K562 (cell line): ENCODE data around the gene SLC66A2. TPM values are rescaled to one million over a fixed set of nuclear protein-coding genes. Genes with fewer than 3 reads are reported as not detected.

Experiments used
- ATAC-seq: fragments of 200-7000 bp; cut with Tn5 transposase; 3 replicates; pipeline ENCODE4 v1.9.1; 2020; ENCODE audit warnings: moderate library complexity
- BruUV-seq: library from RNA; stranded (reverse); fragments of 400-500 nt; replicated peaks from 2 replicates; lab custom pipeline; 2021; lab: Mats Ljungman, UMichigan
- CTCF ChIA-PET: fragments of 300-600 bp; formaldehyde crosslinking; extraction: SDS; loops from one replicate; lab custom pipeline; 2021; ENCODE audit warnings: low intra/inter-chr PET ratio; lab: Yijun Ruan, JAX
- POLR2A ChIA-PET: fragments of 300-600, 350-650 bp; sonication (Branson Sonifier 250); formaldehyde crosslinking; extraction: SDS; loops from one replicate; lab custom pipeline; 2021; ENCODE audit warnings: antibody characterized with exemption, inconsistent platforms; lab: Yijun Ruan, JAX
- DNase-seq, 4 experiments: peaks; one replicate each; pipeline versions ENCODE4 v3.0.0 to v3.0.0-alpha.2; 2011 to 2018; ENCODE audit warnings: low spot score in 3 of 4, mixed read lengths in 3 of 4; ENCODE audit errors: extremely low read depth in 1 of 4
- FAIRE-seq: peaks from 2 replicates; lab custom pipeline; 2011; peaks lifted over from hg19 to GRCh38; lab: Jason Lieb, UNC
- H2AFZ ChIP-seq: 2 replicates; pipeline ENCODE4 v1.6.0; 2011; ENCODE audit warnings: low read depth, low read length, control low read depth, inconsistent platforms
- H3K27ac ChIP-seq: fragments of 200-600 bp; 3 replicates; pipeline ENCODE4 v1.8.0; 2011; ENCODE audit warnings: low read depth, mild to moderate bottlenecking, control low read depth, inconsistent platforms, low read length, moderate library complexity, mixed read lengths; ENCODE audit errors: extremely low read depth
- H3K27me3 ChIP-seq, 2 experiments: fragments of 300-600 bp in 1 of 2; 2 replicates in 1 of 2; 3 replicates in 1 of 2; pipeline versions ENCODE4 v1.6.0 to v1.8.0; 2011; ENCODE audit warnings: inconsistent platforms in 2 of 2, low read length in 2 of 2, mild to moderate bottlenecking in 1 of 2, mixed read lengths in 1 of 2, moderate library complexity in 1 of 2; ENCODE audit not compliant: control insufficient read depth in 2 of 2, insufficient read depth in 2 of 2
- H3K36me3 ChIP-seq: fragments of 300-600 bp; 3 replicates; pipeline ENCODE4 v1.8.0; 2011; ENCODE audit warnings: mild to moderate bottlenecking, low read length, inconsistent platforms; ENCODE audit not compliant: control insufficient read depth, insufficient read depth
- H3K4me1 ChIP-seq, 2 experiments: fragments of 200-600 bp in 1 of 2; replicated peaks in 1 of 2; 2 replicates in 1 of 2; 3 replicates in 1 of 2; pipeline versions ENCODE4 v1.5.1 to v1.8.0; 2011; ENCODE audit warnings: inconsistent platforms in 2 of 2, low read length in 2 of 2, mild to moderate bottlenecking in 1 of 2, mixed read lengths in 1 of 2, moderate library complexity in 1 of 2; ENCODE audit not compliant: control insufficient read depth in 2 of 2, insufficient read depth in 2 of 2
- H3K4me2 ChIP-seq: 2 replicates; pipeline ENCODE4 v1.6.1; 2011; ENCODE audit warnings: low read length, control low read depth, inconsistent platforms, mixed read lengths; ENCODE audit not compliant: insufficient read depth
- H3K4me3 ChIP-seq: fragments of 200-600 bp; sonication (generic), shearing (Covaris generic); 2 replicates; pipeline ENCODE4 v1.5.1; 2016; ENCODE audit warnings: control low read depth, inconsistent platforms
- H3K79me2 ChIP-seq: fragments of 200-600 bp; 3 replicates; pipeline ENCODE4 v1.8.0; 2011; ENCODE audit warnings: low read length, inconsistent platforms; ENCODE audit not compliant: control insufficient read depth, insufficient read depth
- H3K9ac ChIP-seq, 2 experiments: 2 replicates each; pipeline versions ENCODE4 v1.6.0 to v1.6.1; 2011; ENCODE audit warnings: low read depth in 2 of 2, low read length in 2 of 2, control low read depth in 1 of 2, inconsistent platforms in 1 of 2, mild to moderate bottlenecking in 1 of 2, mixed read lengths in 1 of 2; ENCODE audit not compliant: insufficient read depth in 1 of 2
- H3K9me1 ChIP-seq: one replicate; pipeline ENCODE4 v1.6.0; 2011; ENCODE audit warnings: inconsistent platforms, mild to moderate bottlenecking, low read length, moderate library complexity; ENCODE audit not compliant: control insufficient read depth, insufficient read depth
- H3K9me3 ChIP-seq: replicated peaks from 2 replicates; pipeline ENCODE4 v1.5.1; 2011; ENCODE audit warnings: low read depth, low read length, inconsistent platforms; ENCODE audit not compliant: control insufficient read depth, insufficient read depth
- H4K20me1 ChIP-seq: replicated peaks from 2 replicates; pipeline ENCODE4 v1.6.1; 2011; ENCODE audit warnings: low read length, inconsistent platforms, mixed read lengths; ENCODE audit not compliant: control insufficient read depth, insufficient read depth
- ASH1L ChIP-seq: fragments of 450-650 bp; IDR thresholded peaks from 2 replicates; pipeline ENCODE4 v1.6.1; 2018; ENCODE audit warnings: borderline replicate concordance, mild to moderate bottlenecking, low read depth; ENCODE audit not compliant: partially characterized antibody
- CREB1 ChIP-seq, 2 experiments: sonication (generic) in 1 of 2; formaldehyde crosslinking in 1 of 2; IDR thresholded peaks; 2 replicates each; pipeline versions ENCODE4 v1.6.1 to v1.8.0; 2012 to 2022; ENCODE audit warnings: inconsistent platforms in 1 of 2, mild to moderate bottlenecking in 1 of 2, missing genetic modification reagents in 1 of 2, moderate library complexity in 1 of 2
- CXXC5 ChIP-seq: fragments of 250-450 bp; sonication (Bioruptor Pico); IDR thresholded peaks from 2 replicates; pipeline ENCODE4 v1.8.0; 2022; ENCODE audit warnings: inconsistent platforms, mild to moderate bottlenecking, moderate library complexity
- ERF ChIP-seq: fragments of 450-650 bp; formaldehyde crosslinking; IDR thresholded peaks from 2 replicates; pipeline ENCODE4 v1.4.0; 2020; ENCODE audit warnings: mild to moderate bottlenecking, mixed read lengths
- ETS2 ChIP-seq: IDR thresholded peaks from 2 replicates; pipeline ENCODE4 v1.6.1; 2016; ENCODE audit warnings: borderline replicate concordance, missing genetic modification characterization, mild to moderate bottlenecking, moderate library complexity, missing compliant biosample characterization; ENCODE audit not compliant: poor library complexity, severe bottlenecking
- HDAC3 ChIP-seq: fragments of 450-650 bp; IDR thresholded peaks from 2 replicates; pipeline ENCODE4 v1.6.1; 2018; ENCODE audit warnings: borderline replicate concordance, mild to moderate bottlenecking, moderate library complexity; ENCODE audit not compliant: partially characterized antibody
- HEY1 ChIP-seq: fragments of 250-450 bp; sonication (Bioruptor Pico); IDR thresholded peaks from 2 replicates; pipeline ENCODE4 v1.5.0; 2020; ENCODE audit warnings: mild to moderate bottlenecking, moderate library complexity, borderline replicate concordance
- RFX5 ChIP-seq: IDR thresholded peaks from 2 replicates; pipeline ENCODE4 v1.6.1; 2011; ENCODE audit warnings: low read depth, mild to moderate bottlenecking, improper control_type of control experiment, low read length
- TCF15 ChIP-seq: fragments of 250-450 bp; sonication (Bioruptor Pico); IDR thresholded peaks from 2 replicates; pipeline ENCODE4 v1.8.0; 2022; ENCODE audit warnings: moderate library complexity, mild to moderate bottlenecking, inconsistent platforms
- ZBTB7A ChIP-seq: IDR thresholded peaks from 2 replicates; pipeline ENCODE4 v1.6.1; 2011; ENCODE audit warnings: low read depth, mild to moderate bottlenecking, low read length, moderate library complexity, borderline replicate concordance; ENCODE audit not compliant: control insufficient read depth
- ZNF23 ChIP-seq: fragments of 250-450 bp; sonication (Bioruptor Pico); IDR thresholded peaks from 2 replicates; pipeline ENCODE4 v1.4.0; 2020; ENCODE audit warnings: mild to moderate bottlenecking
- ZNF511 ChIP-seq: sonication (generic); formaldehyde crosslinking; IDR thresholded peaks from 2 replicates; pipeline ENCODE4 v1.8.0; 2022; ENCODE audit warnings: mild to moderate bottlenecking, missing genetic modification reagents
- WGBS: fragments of 100-300 bp; shearing (Covaris generic); methylation state at CpG from one replicate; pipeline ENCODE4 v1.1.6; 2016; ENCODE audit warnings: low coverage, mixed read lengths; ENCODE audit not compliant: insufficient coverage; ENCODE audit errors: missing lambda C conversion rate; 5-methylcytosine and 5-hydroxymethylcytosine counted together
- in situ Hi-C: fragments of 300-500 bp; cut with MboI; formaldehyde crosslinking; loops from 4 replicates; pipeline ENCODE4 v1.15.0; 2018; ENCODE audit warnings: inconsistent platforms, mixed read lengths
- intact Hi-C: fragments of 100-400 bp; cut with micrococcal nuclease; formaldehyde crosslinking; loops from 2 replicates; pipeline ENCODE4 v1.14.2; 2022
- polyA plus RNA-seq, 8 experiments: library from polyadenylated mRNA; depleted of rRNA in 4 of 8; stranded (reverse) in 5 of 8; unstranded in 3 of 8; fragments of >200 nt; fragmentation: Nextera tagmentation in 2 of 8; fragmentation: Illumina TruSeq in 1 of 8; extraction: Ambion mirVana in 2 of 8; extraction: Trizol in 1 of 8; gene quantifications; 2 replicates each; pipeline versions ENCODE4 v1.2.1 to v1.2.3, GENCODE V29; 2011 to 2014; ENCODE audit warnings: inconsistent platforms in 1 of 8, missing spikeins in 1 of 8
- total RNA-seq, 7 experiments: library from RNA; depleted of rRNA in 6 of 7; stranded (reverse); fragments of >200 nt in 6 of 7; fragmentation: Illumina TruSeq in 2 of 7; extraction: Trizol in 2 of 7; gene quantifications; 2 replicates each; pipeline versions ENCODE4 v1.2.1 to v1.2.3, GENCODE V29; 2011 to 2021; ENCODE audit warnings: low replicate concordance in 1 of 7
- TF ChIP-seq, protein P1 (sequence below), 2 experiments: IDR thresholded peaks; 2 replicates each; pipeline ENCODE4 v1.6.1; 2012; ENCODE audit warnings: improper control_type of control experiment in 2 of 2, low read depth in 2 of 2, low read length in 2 of 2, borderline replicate concordance in 1 of 2
- TF ChIP-seq, protein P2 (sequence below): IDR thresholded peaks from 2 replicates; pipeline ENCODE4 v1.6.1; 2014; ENCODE audit warnings: antibody characterized with exemption

SLC66A2 gene
- total and polyA plus RNA-seq, 9 of the 15 experiments (the other 6 are each of a cell fraction or from before 2014, with no cell fraction given), result 0.25 to 17.5 (median 5.6) TPM

- TF ChIP-seq ZNF511 (CRISPR knock-in tag) (no peak), ZBTB7A (no peak), CREB1 (IDR thresholded peaks at IDR 0.05) (no peak), CREB1 (CRISPR knock-in tag; IDR thresholded peaks at IDR 0.05) (no peak), ETS2 (tag) (no peak)
Observed at GRCh38 chr18:79922971-79923411, 28.5 kb downstream of the SLC66A2 start (continued).

DNA sequence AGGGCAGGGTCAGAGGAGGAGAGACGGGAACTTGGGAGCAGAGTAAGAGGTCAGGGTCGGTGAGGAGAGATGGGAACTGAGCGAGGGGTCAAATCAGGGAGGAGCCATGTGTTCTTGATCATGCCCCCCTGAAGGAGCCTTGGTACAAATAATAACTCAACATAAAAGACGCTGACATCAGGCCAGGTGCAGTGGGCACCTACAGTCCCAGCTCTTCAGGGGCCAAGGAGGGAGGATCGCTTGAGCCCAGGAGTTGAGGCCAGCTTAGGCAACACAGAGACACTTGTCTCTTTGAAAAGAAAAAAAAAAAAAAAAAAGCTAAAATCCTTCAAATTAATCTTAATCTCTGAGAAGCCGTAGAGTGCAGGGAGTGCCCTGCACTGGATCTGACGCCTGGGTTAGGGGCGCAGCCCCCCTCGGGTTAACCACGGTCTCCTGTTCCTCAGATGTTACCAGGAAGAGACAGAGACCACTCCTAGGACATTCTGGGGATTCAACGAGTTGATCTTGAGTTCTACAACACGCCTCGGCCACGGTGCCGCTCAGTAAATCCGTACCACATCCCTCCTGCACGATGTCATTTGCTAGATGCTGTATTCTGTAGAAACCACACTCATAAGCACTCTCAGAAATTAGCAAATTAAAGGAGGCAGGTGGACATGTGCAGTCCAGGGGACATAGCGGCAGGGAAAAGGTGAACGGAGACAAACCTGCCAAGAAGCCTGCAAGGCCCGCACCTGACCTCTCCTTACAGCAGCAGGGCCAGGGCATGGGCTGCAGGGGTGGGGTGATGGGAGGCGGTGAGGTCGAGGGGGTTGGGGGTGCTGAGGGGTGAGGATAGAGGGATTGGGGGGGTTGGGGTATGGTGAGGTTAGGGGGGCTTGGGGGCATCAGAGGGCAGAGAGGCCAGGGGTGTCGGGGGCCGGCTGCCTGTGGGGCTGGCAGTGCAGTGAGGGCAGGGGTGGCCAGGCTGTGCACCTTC, 29.2 kb downstream of the SLC66A2 start:
- H3K4me2 ChIP-seq, result no peak overlapping the region
- ChIA-PET POLR2A (no interaction called here), CTCF (no interaction called here)
- H2AFZ ChIP-seq, result no peak overlapping the region
- H3K4me3 ChIP-seq, result no peak overlapping the region
- no peaks in the 10 kb centered on the region for H3K9me1 ChIP-seq
- no peaks in the 10 kb centered on the region for H3K79me2 ChIP-seq
- H3K36me3 ChIP-seq, result no peaks in the 10 kb centered on the region
- in situ Hi-C loops (no loop called here), intact Hi-C loops (no loop called here)
- FAIRE-seq (no peak), DNase-seq (no peak), ATAC-seq (no peak)
- H3K9ac ChIP-seq, result no peak overlapping the region
- no peaks in the 10 kb centered on the region for H4K20me1 ChIP-seq
- H3K4me1 ChIP-seq, result no peaks in the 10 kb centered on the region; a peak in 1 of 5 replicates
- BruUV-seq, result no TSS peak
- H3K27ac ChIP-seq, result no peak overlapping the region
- 86% methylated on average over 5 of the region's 24 CpGs for whole genome bisulfite sequencing
- no peaks in the 10 kb centered on the region for H3K27me3 ChIP-seq
- H3K9me3 ChIP-seq, result no peaks in the 10 kb centered on the region
- no peak for TF ChIP-seq HDAC3
- no peak for TF ChIP-seq HEY1 (CRISPR knock-in tag)
- no peak for TF ChIP-seq RFX5
- TF ChIP-seq ZNF23, result no peak
- TF ChIP-seq ERF, result no peak
- TF ChIP-seq, protein P1, sequence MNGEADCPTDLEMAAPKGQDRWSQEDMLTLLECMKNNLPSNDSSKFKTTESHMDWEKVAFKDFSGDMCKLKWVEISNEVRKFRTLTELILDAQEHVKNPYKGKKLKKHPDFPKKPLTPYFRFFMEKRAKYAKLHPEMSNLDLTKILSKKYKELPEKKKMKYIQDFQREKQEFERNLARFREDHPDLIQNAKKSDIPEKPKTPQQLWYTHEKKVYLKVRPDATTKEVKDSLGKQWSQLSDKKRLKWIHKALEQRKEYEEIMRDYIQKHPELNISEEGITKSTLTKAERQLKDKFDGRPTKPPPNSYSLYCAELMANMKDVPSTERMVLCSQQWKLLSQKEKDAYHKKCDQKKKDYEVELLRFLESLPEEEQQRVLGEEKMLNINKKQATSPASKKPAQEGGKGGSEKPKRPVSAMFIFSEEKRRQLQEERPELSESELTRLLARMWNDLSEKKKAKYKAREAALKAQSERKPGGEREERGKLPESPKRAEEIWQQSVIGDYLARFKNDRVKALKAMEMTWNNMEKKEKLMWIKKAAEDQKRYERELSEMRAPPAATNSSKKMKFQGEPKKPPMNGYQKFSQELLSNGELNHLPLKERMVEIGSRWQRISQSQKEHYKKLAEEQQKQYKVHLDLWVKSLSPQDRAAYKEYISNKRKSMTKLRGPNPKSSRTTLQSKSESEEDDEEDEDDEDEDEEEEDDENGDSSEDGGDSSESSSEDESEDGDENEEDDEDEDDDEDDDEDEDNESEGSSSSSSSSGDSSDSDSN (IDR thresholded peaks at IDR 0.05; ENCODE audit: borderline replicate concordance in 1 of 2, low read depth in 2 of 2, low read length in 2 of 2), result no peak
- TF ChIP-seq CXXC5, result no peak
- no peak for TF ChIP-seq TCF15
- TF ChIP-seq, protein P2, sequence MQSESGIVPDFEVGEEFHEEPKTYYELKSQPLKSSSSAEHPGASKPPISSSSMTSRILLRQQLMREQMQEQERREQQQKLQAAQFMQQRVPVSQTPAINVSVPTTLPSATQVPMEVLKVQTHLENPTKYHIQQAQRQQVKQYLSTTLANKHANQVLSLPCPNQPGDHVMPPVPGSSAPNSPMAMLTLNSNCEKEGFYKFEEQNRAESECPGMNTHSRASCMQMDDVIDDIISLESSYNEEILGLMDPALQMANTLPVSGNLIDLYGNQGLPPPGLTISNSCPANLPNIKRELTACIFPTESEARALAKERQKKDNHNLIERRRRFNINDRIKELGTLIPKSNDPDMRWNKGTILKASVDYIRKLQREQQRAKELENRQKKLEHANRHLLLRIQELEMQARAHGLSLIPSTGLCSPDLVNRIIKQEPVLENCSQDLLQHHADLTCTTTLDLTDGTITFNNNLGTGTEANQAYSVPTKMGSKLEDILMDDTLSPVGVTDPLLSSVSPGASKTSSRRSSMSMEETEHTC, result no peak
- no peak for TF ChIP-seq ASH1L
